A549 (cell line): ENCODE measurements around the gene KCNE4. TPM values are rescaled to one million over a fixed set of nuclear protein-coding genes. Genes with fewer than 3 reads are reported as not detected.

Experiments
- ATAC-seq, 2 experiments: fragments of 200-7000 bp in 1 of 2; fragments of >200 bp in 1 of 2; cut with Nextera tagmentation in 1 of 2; cut with Tn5 transposase in 1 of 2; 3 replicates each; pipeline versions ENCODE4 v1.8.0 to v1.9.1; 2018 to 2020; ENCODE audit warnings: mild to moderate bottlenecking in 1 of 2, moderate library complexity in 1 of 2
- CTCF ChIA-PET: fragments of 300-600 bp; sonication (Branson Sonifier 250); formaldehyde crosslinking; extraction: SDS; loops from one replicate; lab custom pipeline; 2021; ENCODE audit warnings: antibody characterized with exemption, inconsistent platforms; lab: Yijun Ruan, JAX
- POLR2A ChIA-PET: fragments of 350-600 bp; formaldehyde crosslinking; extraction: SDS; loops from one replicate; lab custom pipeline; 2021; ENCODE audit warnings: antibody characterized with exemption, inconsistent platforms; lab: Yijun Ruan, JAX
- DNase-seq, 2 experiments: peaks; one replicate each; pipeline versions ENCODE4 v3.0.0 to v3.0.0-alpha.2; 2011 to 2016; ENCODE audit warnings: low read depth in 1 of 2, low spot score in 1 of 2
- FAIRE-seq: peaks from 2 replicates; lab custom pipeline; 2011; peaks lifted over from hg19 to GRCh38; lab: Jason Lieb, UNC
- H3K27ac ChIP-seq, 2 experiments: fragments of >200 bp; sonication (Bioruptor Twin); formaldehyde crosslinking; 3 replicates each; pipeline ENCODE4 v1.5.1; 2016 to 2017
- H3K4me1 ChIP-seq: fragments of >200 bp; sonication (Bioruptor Twin); formaldehyde crosslinking; 3 replicates; pipeline ENCODE4 v1.6.1; 2016
- H3K4me2 ChIP-seq: fragments of >200 bp; sonication (Bioruptor Twin); formaldehyde crosslinking; 3 replicates; pipeline ENCODE4 v1.6.1; 2016
- H3K4me3 ChIP-seq: fragments of >200 bp; sonication (Bioruptor Twin); formaldehyde crosslinking; 3 replicates; pipeline ENCODE4 v1.5.1; 2016
- H3K9me3 ChIP-seq: fragments of >200 bp; sonication (Bioruptor Twin); formaldehyde crosslinking; 3 replicates; pipeline ENCODE4 v1.6.1; 2016
- EP300 ChIP-seq, 2 experiments: fragments of >200 bp; sonication (Bioruptor Twin); formaldehyde crosslinking; IDR thresholded peaks; 2 replicates in 1 of 2; 3 replicates in 1 of 2; pipeline ENCODE4 v1.6.1; 2016 to 2017
- ESRRA ChIP-seq: fragments of 150-350 bp; IDR thresholded peaks from 2 replicates; pipeline ENCODE4 v1.6.1; 2014; ENCODE audit warnings: mild to moderate bottlenecking, low read length, borderline replicate concordance
- FOXS1 ChIP-seq: fragments of 250-450 bp; sonication (Bioruptor Pico); IDR thresholded peaks from 2 replicates; pipeline ENCODE4 v1.5.0; 2020; ENCODE audit warnings: mild to moderate bottlenecking, moderate library complexity
- KDM5A ChIP-seq: fragments of 200-600 bp; sonication (generic); IDR thresholded peaks from 2 replicates; pipeline ENCODE4 v1.6.1; 2016; ENCODE audit warnings: antibody characterized with exemption, mild to moderate bottlenecking
- MYC ChIP-seq: IDR thresholded peaks from 2 replicates; pipeline ENCODE4 v1.6.1; 2012; ENCODE audit warnings: mild to moderate bottlenecking, inconsistent platforms, low read length, improper control_type of control experiment, borderline replicate concordance
- NFE2L2 ChIP-seq: fragments of 150-350 bp; conservative IDR thresholded peaks from 2 replicates; pipeline ENCODE4 v1.6.1; 2014; ENCODE audit warnings: low read length
- NR3C1 ChIP-seq: fragments of >200 bp; sonication (Bioruptor Twin); formaldehyde crosslinking; IDR thresholded peaks from 3 replicates; pipeline ENCODE4 v1.6.1; 2017
- RCOR1 ChIP-seq: fragments of 150-350 bp; IDR thresholded peaks from 2 replicates; pipeline ENCODE4 v1.6.1; 2014; ENCODE audit warnings: antibody characterized with exemption, low read length, low read depth
- SREBF2 ChIP-seq: fragments of 450-650 bp; IDR thresholded peaks from 2 replicates; pipeline ENCODE4 v1.6.1; 2014; ENCODE audit warnings: mild to moderate bottlenecking, moderate library complexity
- ZC3H11A ChIP-seq: fragments of 450-650 bp; IDR thresholded peaks from 2 replicates; pipeline ENCODE4 v1.6.1; 2014; ENCODE audit warnings: antibody characterized with exemption, mild to moderate bottlenecking
- WGBS: methylation state at CpG from one replicate; pipeline ENCODE4 v1.1.6; 2017; ENCODE audit errors: missing lambda C conversion rate; 5-methylcytosine and 5-hydroxymethylcytosine counted together
- polyA plus RNA-seq, 4 experiments: library from polyadenylated mRNA; depleted of rRNA in 3 of 4; stranded (reverse); fragments of >200 nt; fragmentation: RNase III in 1 of 4; extraction: RNeasy Plus Mini Kit Qiagen cat#74134 plus additional on column Dnase treatment in 1 of 4; gene quantifications; 2 replicates in 3 of 4; 3 replicates in 1 of 4; pipeline ENCODE4 v1.2.3, GENCODE V29; 2011 to 2017
- TF ChIP-seq, protein P1 (sequence below): fragments of 450-650 bp; IDR thresholded peaks from 2 replicates; pipeline ENCODE4 v1.6.1; 2014; ENCODE audit warnings: antibody characterized with exemption

KCNE4 gene
- polyA plus RNA-seq, 2 of the 4 experiments (the other 2 are of a cell fraction) = 1.4 to 3.6 TPM

DNA sequence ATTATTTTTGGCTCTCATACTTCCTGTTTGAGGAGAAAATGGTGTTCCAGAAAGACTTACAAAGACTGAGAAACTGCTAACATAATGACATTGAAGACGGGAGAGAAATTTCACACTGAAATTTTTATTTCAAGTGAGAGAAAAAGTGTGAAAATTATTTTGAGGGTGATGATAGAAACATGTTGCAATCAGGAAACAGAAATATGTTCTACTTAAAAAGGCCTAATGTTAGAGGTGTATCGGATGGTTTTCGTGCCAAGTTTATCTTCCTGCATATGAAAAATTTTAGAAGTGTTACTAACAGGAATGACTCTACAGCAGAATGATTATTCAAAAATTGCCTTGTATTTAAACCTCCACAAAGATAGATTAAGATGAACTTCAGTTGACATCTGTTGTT lies 50.5 kb downstream of the KCNE4 start:
- ATAC-seq (no peak), DNase-seq (no peak), FAIRE-seq (no peak)
- H3K4me3 ChIP-seq = no peak overlapping the region
- H3K27ac ChIP-seq = no peak overlapping the region
- H3K4me1 ChIP-seq = no peaks in the 10 kb centered on the region; the same call in 2 of the 3 replicates
- CTCF ChIA-PET = interaction anchor here (0.6 to 5.8 kb wide), 11 partner anchors 8 to 695 kb away, joined by 3 to 86 read pairs (median 5); no protein-coding TSS in a partner anchor
- 84% methylated on average over 3 of the region's 3 CpGs for WGBS
- H3K9me3 ChIP-seq = no peaks in the 10 kb centered on the region
- TF ChIP-seq FOXS1 (no peak), EP300 (IDR thresholded peaks at IDR 0.05) (no peak), NFE2L2 (no peak), NR3C1 (no peak), SREBF2 (no peak), ZC3H11A (no peak), RCOR1 (no peak), MYC (no peak), ESRRA (no peak)
- TF ChIP-seq, protein P1, sequence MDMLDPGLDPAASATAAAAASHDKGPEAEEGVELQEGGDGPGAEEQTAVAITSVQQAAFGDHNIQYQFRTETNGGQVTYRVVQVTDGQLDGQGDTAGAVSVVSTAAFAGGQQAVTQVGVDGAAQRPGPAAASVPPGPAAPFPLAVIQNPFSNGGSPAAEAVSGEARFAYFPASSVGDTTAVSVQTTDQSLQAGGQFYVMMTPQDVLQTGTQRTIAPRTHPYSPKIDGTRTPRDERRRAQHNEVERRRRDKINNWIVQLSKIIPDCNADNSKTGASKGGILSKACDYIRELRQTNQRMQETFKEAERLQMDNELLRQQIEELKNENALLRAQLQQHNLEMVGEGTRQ = no peak
- TF ChIP-seq, all 56 proteins: peak for 0
- H3K4me2 ChIP-seq = no peak overlapping the region
- POLR2A ChIA-PET = no interaction called here

DNA sequence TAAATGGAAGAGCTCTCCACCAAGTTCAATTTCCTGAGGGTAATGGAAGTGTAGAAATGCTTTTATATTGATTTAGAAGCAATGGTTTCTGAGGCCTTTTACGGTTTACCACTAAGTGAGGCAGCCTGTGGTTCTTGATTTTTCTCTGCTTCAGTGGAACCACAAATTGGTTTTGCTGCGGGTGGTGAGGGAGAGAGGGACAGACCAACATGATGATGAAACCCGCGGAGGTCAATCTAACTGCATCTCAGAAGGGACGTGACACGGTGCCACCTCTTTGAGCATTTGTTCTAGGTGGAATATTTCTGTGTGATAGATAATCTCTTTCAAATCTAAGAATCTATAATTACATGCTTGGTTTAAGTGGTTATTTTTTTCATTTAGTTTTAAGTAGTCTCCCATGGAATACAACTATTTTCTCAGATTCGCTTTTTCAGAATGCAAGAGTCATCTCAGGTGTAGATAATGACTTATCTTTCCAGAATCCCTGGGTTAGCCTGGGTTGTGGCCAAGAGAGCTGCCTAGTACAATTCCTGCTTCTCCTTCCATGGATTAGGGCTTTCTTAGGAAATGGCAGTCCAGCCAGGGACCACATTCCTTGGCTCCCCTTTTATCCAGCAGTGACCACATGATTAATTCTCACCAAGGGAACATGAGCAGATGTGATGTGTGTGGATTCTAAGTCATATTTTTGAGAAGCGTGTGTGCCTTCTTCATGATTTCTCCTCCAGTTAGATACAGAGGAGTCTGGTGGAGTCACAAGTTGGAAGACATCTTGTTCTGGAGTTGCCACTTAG lies 52.5 kb downstream of the KCNE4 start:
- H3K4me1 ChIP-seq = no peaks in the 10 kb centered on the region; the same call in 2 of the 3 replicates
- H3K27ac ChIP-seq = no peak overlapping the region
- CTCF ChIA-PET = interaction anchor here (3.3 kb wide), 1 partner anchor 133 kb away, joined by 11 read pairs; no protein-coding TSS in a partner anchor
- no peak for FAIRE-seq
- no peak for TF ChIP-seq KDM5A
- TF ChIP-seq, all 56 proteins: peak for 0
- H3K4me2 ChIP-seq = no peak overlapping the region
- H3K9me3 ChIP-seq = no peaks in the 10 kb centered on the region
- no peak overlapping the region for H3K4me3 ChIP-seq
- ATAC-seq (no peak), DNase-seq (no peak)
- POLR2A ChIA-PET = no interaction called here
- 87% methylated on average over 8 of the region's 8 CpGs for whole genome bisulfite sequencing

Other genes starting within 250 kb of the KCNE4 start
- 160 and 209 TPM in 2 replicates for gene ACSL3, start 191.2 kb upstream of the KCNE4 start, polyA plus RNA-seq (2011; rRNA removed)
- gene ACSL3, start 191.2 kb upstream of the KCNE4 start, polyA plus RNA-seq (2017; fragmentation: RNase III; extraction: RNeasy Plus Mini Kit Qiagen cat#74134 plus additional on column Dnase treatment) = 89.1 to 142 TPM (median 128 TPM) in 3 replicates